HG03354 (cell line): Measurements from ENCODE around the gene EVL.
"Not testable (repeated sequence)": the region's sequence is repeated elsewhere in the genome, so short reads cannot be mapped to it uniquely, and the experiment has no call there.

Experiments used
- ATAC-seq: cut with Tn5 transposase; IDR thresholded peaks from one replicate; pipeline ENCODE4 v1.9.1; 2021; ENCODE audit warnings: mild to moderate bottlenecking; ENCODE audit not compliant: unreplicated experiment, poor library complexity, severe bottlenecking

The EVL gene

DNA sequence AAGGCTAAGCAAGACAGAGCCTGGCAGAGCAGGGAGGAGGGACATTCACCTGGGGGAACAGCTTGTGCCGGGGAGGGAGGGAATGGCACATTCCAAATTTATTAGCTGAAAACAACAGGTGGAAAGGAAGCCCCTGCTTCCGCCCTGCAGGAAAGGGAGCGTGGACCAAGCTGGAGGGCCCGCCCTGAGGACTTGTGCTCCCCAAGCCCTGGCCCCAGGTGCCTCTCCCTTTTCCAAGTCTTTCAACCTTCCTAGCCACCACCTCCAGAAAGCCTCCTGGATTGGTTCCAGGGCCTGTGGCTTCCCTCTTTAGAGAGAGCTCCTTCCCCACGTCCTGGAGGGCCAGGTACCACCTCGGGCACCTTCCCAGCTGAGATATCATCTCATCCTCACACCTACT is 91.6 kb downstream of the EVL start:
- ATAC-seq, result no peak

DNA sequence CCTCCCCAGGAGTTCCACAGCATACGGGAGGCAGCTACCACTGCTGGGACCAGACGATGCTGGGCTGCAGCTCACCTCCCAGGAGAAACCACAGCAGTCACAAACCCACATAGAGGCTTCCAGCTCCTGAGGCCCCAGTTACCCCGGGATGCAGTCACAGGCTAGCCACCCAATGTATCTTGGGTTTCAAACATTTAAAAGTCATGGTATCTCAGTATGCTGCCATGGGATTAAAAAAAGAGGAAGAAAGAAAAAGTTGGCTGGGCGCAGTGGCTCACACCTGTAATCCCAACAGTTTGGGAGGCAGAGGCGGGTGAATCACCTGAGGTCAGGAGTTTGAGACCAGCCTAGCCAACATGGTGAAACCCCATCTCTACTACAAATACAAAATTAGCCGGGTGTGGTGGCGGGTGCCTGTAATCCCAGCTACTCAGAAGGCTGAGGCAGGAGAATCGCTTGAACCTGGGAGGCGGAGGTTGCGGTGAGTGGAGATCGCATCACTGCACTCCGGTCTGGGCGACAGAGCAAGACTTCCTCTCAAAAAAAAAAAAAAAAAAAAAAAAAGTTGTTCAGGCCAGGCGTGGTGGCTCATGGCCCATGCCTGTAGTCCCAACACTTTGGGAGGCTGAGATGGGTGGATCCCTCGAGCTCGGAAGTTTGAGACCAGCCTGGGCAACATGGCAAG is 92.5 kb downstream of the EVL start:
- not testable (repeated sequence) for ATAC-seq

DNA sequence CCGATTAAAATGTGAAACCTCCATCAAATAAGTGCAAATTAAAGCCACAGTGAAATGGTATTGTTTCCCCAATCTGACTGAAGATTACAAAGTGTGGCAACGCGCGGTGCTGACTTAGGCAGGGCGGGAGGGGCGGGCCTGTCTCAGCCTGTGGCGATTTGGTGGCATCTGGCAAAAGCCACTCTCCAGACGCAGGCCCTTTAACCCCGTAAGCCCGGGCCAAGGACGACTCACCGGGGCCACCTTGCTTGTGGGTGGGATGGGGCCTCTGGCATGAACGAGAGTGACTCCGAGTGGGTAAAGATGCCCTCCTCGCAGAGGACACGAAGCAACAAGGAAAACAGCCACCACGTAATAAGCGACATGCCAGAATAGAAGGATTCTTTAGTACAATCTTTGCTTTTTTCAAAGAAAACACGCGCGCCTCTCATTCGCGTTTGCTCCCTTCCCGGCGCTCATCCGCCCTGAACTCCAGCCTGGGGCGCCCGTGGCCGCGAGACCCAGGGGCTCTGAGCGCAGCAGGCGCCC is 93.4 kb downstream of the EVL start:
- ATAC-seq, result no peak

DNA sequence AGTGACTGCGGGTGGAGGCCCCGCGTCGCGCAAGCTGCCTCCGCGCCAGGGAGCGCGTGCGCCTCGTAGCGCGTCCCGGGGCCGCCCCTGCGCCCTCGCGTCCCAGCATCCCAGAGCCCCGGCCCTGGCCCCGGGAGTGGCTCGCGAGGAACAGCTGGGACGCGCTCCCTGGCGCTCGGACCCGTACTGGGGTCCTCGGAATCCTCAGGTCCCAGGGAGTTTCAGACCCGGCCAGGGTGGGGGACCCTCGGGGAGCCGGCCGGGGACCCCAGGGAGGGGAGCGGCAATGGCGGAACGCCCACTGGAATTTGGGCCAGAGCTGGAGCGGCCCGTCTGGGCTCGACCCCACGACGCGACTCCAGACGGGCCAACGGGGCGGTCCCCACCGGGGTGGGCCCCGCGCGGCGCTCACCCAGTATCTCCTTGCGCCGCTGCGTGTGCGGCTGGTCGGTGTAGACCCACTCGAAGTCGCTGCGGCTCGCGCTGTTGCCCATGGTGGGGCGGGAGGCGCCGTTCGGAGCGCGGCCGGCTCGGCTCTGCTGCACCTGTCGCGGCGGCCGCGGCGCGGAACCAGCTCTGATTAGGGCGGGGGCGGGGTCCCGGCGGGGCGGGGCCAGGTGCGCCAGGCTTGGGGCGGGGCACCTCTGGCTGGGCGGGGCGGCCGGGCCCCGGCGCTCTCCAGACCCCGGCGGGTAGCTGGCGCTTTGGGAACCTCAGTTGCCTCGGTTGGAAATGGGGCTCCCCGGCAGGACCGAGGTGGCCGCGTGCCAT is 94.1 kb downstream of the EVL start, which contains the start of gene DEGS2:
Gene DEGS2, minus strand, starts transcription at position 552 of the 771 bp plus-strand sequence. Its CDS starts 58 bp downstream, at position 494.
- ATAC-seq, result peak; percentile 58

DNA sequence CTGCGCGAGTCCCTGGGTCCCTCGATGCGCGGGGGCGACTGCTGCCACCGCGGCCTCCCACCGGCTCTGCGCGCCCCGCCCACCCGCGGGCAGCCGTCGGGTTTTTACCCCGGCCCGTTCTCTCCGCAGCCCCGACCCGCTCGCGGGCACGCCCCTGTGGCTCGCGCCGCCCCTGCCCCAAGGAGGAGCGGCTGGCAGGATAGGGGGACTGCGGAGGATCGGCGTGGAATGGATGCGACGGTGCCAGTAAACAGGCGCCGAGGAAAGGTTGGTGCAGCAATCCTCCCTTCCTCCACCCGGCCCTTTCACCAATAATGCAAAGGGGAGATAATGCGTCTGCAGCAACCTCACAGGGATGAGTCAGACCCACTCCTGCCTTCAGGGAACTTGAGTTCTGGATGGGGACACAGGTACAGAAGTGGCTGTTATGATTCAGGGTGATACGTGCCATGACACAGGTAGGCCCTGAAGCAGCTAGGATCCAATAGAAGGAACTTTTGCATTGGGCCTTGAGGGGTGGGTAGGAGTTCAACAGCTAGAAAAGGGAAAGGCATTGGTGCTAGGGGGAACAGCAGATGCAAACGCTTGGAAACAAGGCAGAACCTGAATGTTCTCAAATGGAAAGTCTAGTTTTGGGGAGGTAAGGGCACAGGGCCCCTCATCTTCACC is 94.8 kb downstream of the EVL start:
- no peak for ATAC-seq

DNA sequence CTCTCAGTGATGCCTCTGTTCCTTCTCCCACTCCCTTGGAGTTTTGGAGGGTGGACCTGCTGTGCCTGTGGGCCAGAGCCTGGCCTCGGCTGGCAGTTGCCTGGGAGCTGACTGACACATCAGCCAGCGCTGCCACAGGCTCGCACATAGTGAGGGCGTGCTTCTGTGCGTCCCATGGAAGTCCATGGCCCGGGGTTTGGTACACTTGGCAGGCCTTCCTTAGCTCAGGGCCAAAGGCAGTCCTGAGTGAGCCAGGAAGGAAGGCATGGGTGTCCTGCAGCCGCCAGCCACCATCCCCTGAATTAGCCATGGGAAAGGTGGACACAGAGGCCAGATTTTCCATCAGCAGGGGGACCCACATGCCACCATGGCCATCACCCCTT is 95.3 kb downstream of the EVL start:
- no peak for ATAC-seq

DNA sequence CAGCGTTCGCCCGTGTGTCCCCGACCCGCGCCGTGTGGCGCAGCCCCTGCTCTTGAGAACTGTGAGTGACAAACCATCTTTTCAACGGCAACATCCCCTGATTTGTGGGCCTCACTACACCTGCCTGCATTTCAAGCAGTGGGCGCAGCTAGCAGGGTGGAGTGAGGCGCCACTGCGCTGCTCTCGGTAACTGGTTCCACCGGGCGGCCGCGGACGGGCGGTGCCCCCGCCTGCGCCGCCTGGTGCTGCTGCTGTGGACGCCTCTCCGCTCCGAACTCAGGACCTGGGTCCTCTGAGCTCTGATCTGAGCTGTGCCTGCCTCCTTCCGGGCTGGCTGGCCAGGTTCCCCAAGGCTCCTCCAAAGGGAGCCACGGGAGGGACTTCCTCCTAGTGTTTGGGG is 100.2 kb downstream of the EVL start:
- no peak for ATAC-seq

DNA sequence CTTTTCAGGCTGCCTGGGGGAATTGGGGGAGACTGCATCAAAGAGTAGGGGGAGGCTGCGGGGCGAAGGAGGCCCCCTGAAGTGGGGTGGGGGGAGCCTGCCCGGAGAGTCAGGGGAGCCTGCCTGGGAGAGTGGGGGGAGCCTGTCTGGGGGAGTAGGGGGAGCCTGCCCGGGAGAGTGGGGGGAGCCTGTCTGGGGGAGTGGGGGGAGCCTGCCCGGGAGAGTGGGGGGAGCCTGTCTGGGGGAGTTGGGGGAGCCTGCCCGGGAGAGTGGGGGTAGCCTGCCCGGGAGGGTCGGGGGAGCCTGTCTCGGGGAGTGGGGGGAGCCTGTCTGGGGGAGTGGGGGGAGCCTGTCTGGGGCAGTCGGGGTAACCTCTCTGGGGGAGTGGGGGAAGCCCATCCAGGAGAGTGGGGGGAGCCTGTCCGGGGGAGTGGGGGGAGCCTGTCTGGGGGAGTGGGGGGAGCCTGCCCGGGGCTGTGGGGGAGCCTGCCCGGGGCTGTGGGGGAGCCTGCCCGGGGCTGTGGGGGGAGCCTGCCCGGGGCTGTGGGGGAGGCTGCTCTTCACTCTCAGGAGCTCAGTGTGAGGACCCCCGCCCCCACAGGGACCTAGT is 100.7 kb downstream of the EVL start:
- ATAC-seq, result peak; percentile 18

DNA sequence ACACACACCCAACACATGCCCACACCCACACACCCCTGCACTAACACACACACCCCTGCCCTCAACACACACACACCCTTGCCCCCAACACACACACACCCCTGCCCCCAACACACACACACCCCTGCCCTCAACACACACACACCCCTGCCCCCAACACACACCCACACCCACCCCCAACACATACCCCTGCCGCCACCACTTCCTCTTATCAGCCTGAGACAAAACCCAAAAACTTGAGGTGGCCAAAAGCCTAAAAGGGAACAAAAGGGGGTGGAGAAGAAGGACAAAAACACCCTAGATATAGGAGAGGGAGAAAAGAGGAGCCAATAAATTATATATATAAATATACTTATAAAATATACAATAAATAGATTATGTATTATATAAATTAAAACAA is 103.3 kb downstream of the EVL start:
- ATAC-seq, result no peak

DNA sequence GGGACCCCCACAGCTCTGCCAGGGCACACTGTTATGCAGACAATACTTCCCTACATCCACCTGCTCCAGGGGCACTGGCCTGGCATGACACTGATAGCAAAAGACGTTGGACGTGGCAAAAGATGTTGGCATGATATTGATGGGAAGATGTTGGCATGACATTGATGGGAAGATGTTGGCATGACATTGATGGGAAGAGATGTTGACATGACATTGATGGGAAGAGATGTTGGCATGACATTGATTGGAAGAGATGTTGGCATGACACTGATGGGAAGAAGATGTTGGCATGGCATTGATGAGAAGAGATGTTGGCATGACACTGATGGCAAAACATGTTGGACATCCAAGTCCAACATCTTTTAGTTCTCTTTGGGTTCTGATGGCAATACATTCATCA is 105.7 kb downstream of the EVL start:
- ATAC-seq, result no peak

DNA sequence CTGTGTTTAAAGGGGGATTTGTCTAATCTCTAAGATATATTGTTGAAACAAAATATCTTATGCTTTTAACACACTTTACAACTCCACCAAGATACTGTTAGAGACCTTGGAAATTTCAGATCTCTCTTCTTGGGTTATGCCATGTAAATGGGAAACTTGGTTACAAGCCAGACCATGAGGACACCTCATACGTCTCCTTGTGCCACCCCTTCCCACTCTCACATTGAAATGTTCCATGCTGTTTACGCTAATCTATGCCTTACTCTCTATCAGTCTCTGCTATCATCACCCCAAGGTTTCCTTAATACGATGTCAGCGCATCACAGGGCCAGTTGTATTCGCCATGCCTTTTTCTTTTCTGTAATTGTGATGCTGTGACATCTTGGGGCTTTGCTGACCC is 107.6 kb downstream of the EVL start:
- ATAC-seq, result no peak

DNA sequence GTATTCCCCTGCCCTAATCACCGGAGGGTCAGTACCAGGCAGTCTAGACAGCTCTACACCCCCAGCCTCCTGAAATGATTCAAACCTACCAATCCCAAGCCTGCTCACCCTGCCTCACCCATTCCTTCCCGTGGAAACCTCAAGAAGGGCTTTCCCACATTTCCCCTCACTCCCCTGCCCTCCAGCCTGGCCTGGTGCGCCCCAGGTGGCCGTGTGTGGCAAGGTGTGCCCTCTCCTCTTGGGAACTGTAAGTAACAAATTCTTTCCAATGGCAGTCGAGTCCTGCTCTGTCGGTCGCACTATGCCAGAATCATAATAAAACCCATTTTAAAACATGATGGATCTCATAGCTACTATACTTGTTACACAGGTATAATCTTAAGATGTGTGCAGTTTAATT is 108.1 kb downstream of the EVL start:
- ATAC-seq, result no peak

DNA sequence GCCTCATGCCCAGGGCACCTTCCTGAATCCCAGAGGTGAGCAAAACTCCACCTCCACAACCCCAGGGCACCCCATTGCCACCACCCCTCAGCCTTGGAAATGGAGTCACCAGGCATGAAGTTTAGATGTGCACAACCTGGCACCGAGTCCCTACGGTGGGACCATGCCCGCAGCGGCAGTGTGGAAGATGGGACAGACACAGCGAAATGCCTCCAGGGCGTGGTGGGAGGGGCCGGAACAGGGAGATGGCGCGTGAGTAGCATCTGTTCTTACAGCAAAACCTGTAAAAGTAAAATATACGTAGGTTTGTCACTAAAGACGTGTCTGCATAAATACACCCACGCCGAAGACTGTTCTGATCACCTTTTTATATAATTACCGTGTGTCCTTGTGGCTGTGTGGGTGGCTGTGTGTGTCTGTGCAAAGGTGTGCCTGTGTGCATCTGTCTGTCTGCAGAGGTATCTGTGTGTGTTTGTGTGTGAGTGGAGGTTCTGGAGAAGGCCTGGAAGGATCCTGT is 111.6 kb downstream of the EVL start:
- no peak for ATAC-seq

DNA sequence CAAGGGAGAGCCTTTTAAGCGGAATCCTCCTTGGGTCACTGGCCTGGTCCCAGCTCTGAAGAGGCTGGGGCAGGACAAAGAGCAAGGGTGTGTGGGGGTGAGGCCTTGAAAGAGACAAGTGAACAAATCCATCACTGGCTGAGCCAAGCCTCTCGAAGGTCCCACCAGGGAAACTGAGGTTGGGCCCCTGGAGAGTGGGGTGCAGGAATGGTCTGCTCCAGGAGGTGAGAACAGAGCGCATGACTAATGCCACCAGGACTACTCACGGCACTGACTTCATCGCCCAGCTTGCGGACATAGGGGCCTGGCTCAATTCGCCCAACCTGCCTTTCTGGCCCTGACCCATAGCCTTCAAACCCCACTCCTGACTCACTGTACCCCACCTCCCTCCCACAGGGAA is 113.5 kb downstream of the EVL start:
- no peak for ATAC-seq

DNA sequence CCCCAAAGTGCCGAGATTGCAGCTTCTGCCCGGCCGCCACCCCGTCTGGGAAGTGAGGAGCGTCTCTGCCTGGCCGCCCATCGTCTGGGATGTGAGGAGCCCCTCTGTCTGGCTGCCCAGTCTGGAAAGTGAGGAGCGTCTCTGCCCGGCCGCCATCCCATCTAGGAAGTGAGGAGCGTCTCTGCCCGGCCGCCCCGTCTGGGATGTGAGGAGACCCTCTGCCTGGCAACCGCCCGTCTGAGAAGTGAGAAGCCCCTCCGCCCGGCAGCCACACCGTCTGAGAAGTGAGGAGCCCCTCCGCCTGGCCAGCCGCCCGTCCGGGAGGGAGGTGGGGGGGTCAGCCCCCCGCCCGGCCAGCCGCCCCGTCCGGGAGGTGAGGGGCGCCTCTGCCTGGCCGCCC is 115.4 kb downstream of the EVL start:
- ATAC-seq, result not testable (repeated sequence)

DNA sequence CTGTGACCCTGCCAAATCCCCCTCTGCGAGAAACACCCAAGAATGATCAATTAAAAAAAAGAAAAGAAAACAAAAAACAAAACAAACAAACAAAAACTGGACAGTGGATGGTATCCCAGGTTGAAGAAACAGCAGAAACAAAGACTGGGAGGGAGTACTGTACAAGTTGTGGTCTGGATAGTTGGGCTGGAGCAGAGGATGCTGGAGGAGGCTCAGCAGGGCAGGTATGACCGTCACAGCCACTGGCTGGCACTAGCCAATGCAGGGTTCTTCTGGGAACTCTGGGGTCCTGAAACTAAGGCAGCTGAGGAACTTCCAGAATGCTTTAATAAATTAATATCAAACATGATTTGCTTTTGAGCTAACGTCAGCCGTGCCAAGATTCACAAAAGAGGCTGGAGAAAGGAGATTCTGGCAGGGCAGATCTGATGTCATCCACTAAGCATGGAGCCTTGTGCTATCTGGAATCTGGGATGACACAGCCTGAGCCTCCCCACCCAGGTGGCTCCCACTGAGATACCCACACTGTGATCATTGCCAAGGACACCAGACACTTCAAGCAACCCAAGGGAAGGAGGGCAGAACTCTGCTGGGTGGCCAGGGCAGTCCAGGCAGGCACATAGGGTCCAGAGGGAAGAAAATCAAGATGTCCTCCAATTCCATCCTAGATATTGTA is 116.8 kb downstream of the EVL start:
- not testable (repeated sequence) for ATAC-seq

DNA sequence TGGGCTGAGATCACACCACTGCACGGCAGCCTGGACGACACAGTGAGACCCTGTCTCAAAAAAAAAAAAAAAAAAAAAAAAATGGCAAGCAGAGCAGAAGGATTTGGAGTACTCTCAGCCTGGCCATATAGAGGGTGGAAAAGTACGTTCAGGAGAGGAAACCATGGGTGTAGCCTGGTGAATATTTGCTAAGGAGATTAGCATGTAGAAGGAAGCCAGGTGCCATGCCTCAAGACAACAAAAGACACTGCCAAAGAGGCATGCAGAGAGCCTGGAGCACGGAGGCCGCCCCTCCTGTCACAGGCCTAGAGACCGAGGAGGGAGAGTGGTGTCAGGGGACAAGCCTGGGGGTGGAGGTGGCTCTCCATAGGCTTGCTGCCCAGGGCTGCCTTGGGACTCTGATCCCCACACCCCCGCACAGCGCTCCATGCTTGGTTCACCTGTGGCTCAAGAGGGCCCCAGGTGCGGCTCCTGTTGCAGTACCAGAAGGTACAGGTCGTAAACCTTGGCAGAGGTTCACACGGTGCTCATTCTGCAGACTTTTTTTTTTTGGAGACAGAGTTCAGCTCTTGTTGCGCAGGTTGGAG is 122.1 kb downstream of the EVL start:
- ATAC-seq, result no peak

DNA sequence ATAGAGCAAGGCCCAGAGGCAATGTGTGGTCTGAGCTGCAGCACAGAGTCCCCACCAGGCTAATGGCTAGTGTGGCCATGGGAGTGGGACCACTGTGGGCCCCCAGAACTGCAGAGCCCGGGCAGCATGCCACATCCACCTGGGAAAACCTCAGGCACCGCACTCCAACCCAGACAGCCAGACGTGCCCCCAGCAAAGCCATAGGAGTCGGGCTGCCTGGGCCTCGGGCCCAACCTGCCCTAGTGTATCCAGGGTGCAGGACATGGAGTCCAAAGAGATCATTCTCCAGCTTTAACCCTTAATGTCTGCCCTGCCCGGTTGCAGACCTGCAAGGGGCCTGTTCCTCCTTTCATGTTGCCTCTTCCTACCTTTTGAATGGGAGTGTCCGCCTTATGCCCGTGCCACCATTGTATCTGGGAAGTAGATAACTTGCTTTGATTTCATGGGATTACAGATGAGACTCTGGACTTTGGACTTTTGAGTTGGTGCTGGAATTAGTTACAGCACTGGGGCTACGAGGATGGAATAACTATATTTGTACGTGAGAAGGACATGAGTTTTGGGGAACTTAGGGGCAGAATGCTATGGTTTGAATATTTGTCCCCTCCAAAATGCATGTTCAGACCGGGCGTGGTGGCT is 123.3 kb downstream of the EVL start:
- no peak for ATAC-seq

DNA sequence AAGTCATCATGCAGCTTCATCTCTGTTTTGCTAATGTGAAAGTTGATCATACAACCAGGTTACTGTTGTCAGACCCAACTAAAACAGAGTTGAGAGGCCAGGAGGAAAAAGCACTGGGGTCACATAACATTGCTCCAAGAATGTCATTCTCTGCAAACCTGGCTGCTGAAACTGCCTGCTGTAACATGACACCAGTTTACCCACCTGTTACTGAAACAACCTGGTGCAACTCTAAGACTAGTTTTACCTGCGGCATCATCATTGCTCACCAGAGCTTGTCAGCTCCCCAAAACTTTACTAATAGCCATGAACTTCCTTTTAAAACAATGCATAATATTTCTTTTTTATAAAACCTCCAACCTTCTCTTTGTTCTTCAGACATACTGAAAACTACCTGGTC is 124.9 kb downstream of the EVL start:
- no peak for ATAC-seq
